ENCODE results near the gene MYO7B.
"Not testable (repeated sequence)": the region's sequence is repeated elsewhere in the genome, so short reads cannot be mapped to it uniquely, and the experiment has no call there.

MYO7B gene

GRCh38 chr2:127568128-127568527 lies 32.6 kb downstream of the MYO7B start:
- 83% methylated on average over 6 of the region's 6 CpGs for WGBS

DNA sequence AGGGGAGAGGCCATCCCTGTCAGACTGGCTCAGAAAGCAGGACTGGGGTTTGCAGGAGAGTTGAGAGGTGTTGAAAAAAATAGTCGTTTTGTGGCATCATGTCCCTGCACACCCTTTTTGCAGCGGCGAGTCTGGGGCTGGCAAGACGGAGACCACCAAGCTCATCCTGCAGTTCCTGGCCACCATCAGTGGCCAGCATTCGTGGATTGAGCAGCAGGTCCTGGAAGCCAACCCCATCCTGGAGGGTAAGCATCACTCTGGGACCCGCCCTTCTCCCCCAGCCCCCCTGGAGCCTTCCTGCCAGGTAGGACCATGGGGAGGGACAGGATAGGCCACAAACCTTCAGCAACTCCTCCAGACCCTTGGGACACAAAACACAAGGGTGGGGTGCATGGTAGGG lies 34.2 kb downstream of the MYO7B start:
- no peak for DNase-seq
- H3K4me2 ChIP-seq (ENCODE audit: low read length, poor library complexity, severe bottlenecking), result no peak overlapping the region
- no peak overlapping the region for H3K14ac ChIP-seq (ENCODE audit: low read length in 2 of 2)
- no peak overlapping the region for H3K23ac ChIP-seq (ENCODE audit: low read length in 2 of 2)
- 93% methylated on average over 5 of the region's 6 CpGs for WGBS
- no peak overlapping the region for H3K18ac ChIP-seq (ENCODE audit: low read depth in 1 of 2, low read length in 2 of 2)
- H3K36me3 ChIP-seq (ENCODE audit: control insufficient read depth in 1 of 2, insufficient read depth in 2 of 2, low read depth in 1 of 2, low read length in 2 of 2), result no peaks in the 10 kb centered on the region
- no peak overlapping the region for H2BK15ac ChIP-seq (ENCODE audit: low read depth, poor library complexity, severe bottlenecking)
- H3K9ac ChIP-seq (ENCODE audit: low read length), result peak overlapping the region; percentile 53
- H2AFZ ChIP-seq (ENCODE audit: low read depth, low read length), result no peak overlapping the region
- no peak overlapping the region for H2BK120ac ChIP-seq (ENCODE audit: low read depth, low read length)
- peaks cover 14 to 18% of the 10 kb centered on the region in 2 experiments for H3K27me3 ChIP-seq (ENCODE audit: control insufficient read depth in 1 of 2, insufficient read depth in 1 of 2, low read length in 2 of 2)
- no peaks in the 10 kb centered on the region for H3K79me1 ChIP-seq (replicated peaks; ENCODE audit: low read length, poor library complexity, severe bottlenecking)
- H2AK5ac ChIP-seq (ENCODE audit: low read length, severe bottlenecking), result no peak overlapping the region
- H2BK12ac ChIP-seq (ENCODE audit: low read length in 2 of 2), result no peak overlapping the region
- no peak overlapping the region for H4K91ac ChIP-seq (ENCODE audit: low read length)
- peaks cover 2% of the 10 kb centered on the region for H3K4me1 ChIP-seq (ENCODE audit: control insufficient read depth, insufficient read depth, low read depth, low read length)
- H3K4me3 ChIP-seq (ENCODE audit: insufficient read depth in 1 of 2, low read depth in 1 of 2, low read length in 2 of 2), result peak overlapping the region in 1 of 2 experiments; percentile 7
- no peak overlapping the region for H3K4ac ChIP-seq (ENCODE audit: low read depth in 1 of 2, low read length in 2 of 2)
- no peaks in the 10 kb centered on the region for H3K9me3 ChIP-seq (ENCODE audit: control insufficient read depth, low read length)
- H2BK5ac ChIP-seq (ENCODE audit: low read depth, low read length, poor library complexity, severe bottlenecking), result no peak overlapping the region
- no peak overlapping the region for H4K8ac ChIP-seq (ENCODE audit: low read length)
- no peak overlapping the region for H3K27ac ChIP-seq (ENCODE audit: low read length, poor library complexity, severe bottlenecking)

More at GRCh38 chr2:127568128-127568527, 32.6 kb downstream of the MYO7B start:
- no peak overlapping the region for H2AK5ac ChIP-seq (ENCODE audit: low read length, severe bottlenecking)
- H2BK12ac ChIP-seq (ENCODE audit: low read length in 2 of 2), result no peak overlapping the region
- no peak overlapping the region for H3K27ac ChIP-seq (ENCODE audit: low read length, poor library complexity, severe bottlenecking)
- H2BK120ac ChIP-seq (ENCODE audit: low read depth, low read length), result no peak overlapping the region
- H3K4me1 ChIP-seq (ENCODE audit: control insufficient read depth, insufficient read depth, low read depth, low read length), result peaks cover 2% of the 10 kb centered on the region
- H3K9me3 ChIP-seq (ENCODE audit: control insufficient read depth, low read length), result no peaks in the 10 kb centered on the region
- H3K4me3 ChIP-seq (ENCODE audit: insufficient read depth in 1 of 2, low read depth in 1 of 2, low read length in 2 of 2), result no peak overlapping the region
- H3K4me2 ChIP-seq (ENCODE audit: low read length, poor library complexity, severe bottlenecking), result no peak overlapping the region
- no peak for DNase-seq
- H2BK5ac ChIP-seq (ENCODE audit: low read depth, low read length, poor library complexity, severe bottlenecking), result no peak overlapping the region
- H4K8ac ChIP-seq (ENCODE audit: low read length), result no peak overlapping the region
- H2AFZ ChIP-seq (ENCODE audit: low read depth, low read length), result no peak overlapping the region
- H3K14ac ChIP-seq (ENCODE audit: low read length in 2 of 2), result no peak overlapping the region
- no peak overlapping the region for H3K9ac ChIP-seq (ENCODE audit: low read length)
- H3K36me3 ChIP-seq (ENCODE audit: control insufficient read depth in 1 of 2, insufficient read depth in 2 of 2, low read depth in 1 of 2, low read length in 2 of 2), result no peaks in the 10 kb centered on the region
- H3K27me3 ChIP-seq (ENCODE audit: control insufficient read depth in 1 of 2, insufficient read depth in 1 of 2, low read length in 2 of 2), result peaks cover 12 to 21% of the 10 kb centered on the region in 2 experiments
- no peak overlapping the region for H3K18ac ChIP-seq (ENCODE audit: low read depth in 1 of 2, low read length in 2 of 2)
- no peak overlapping the region for H3K4ac ChIP-seq (ENCODE audit: low read depth in 1 of 2, low read length in 2 of 2)
- H3K23ac ChIP-seq (ENCODE audit: low read length in 2 of 2), result no peak overlapping the region
- H4K91ac ChIP-seq (ENCODE audit: low read length), result no peak overlapping the region
- no peaks in the 10 kb centered on the region for H3K79me1 ChIP-seq (replicated peaks; ENCODE audit: low read length, poor library complexity, severe bottlenecking)
- H2BK15ac ChIP-seq (ENCODE audit: low read depth, poor library complexity, severe bottlenecking), result no peak overlapping the region

DNA sequence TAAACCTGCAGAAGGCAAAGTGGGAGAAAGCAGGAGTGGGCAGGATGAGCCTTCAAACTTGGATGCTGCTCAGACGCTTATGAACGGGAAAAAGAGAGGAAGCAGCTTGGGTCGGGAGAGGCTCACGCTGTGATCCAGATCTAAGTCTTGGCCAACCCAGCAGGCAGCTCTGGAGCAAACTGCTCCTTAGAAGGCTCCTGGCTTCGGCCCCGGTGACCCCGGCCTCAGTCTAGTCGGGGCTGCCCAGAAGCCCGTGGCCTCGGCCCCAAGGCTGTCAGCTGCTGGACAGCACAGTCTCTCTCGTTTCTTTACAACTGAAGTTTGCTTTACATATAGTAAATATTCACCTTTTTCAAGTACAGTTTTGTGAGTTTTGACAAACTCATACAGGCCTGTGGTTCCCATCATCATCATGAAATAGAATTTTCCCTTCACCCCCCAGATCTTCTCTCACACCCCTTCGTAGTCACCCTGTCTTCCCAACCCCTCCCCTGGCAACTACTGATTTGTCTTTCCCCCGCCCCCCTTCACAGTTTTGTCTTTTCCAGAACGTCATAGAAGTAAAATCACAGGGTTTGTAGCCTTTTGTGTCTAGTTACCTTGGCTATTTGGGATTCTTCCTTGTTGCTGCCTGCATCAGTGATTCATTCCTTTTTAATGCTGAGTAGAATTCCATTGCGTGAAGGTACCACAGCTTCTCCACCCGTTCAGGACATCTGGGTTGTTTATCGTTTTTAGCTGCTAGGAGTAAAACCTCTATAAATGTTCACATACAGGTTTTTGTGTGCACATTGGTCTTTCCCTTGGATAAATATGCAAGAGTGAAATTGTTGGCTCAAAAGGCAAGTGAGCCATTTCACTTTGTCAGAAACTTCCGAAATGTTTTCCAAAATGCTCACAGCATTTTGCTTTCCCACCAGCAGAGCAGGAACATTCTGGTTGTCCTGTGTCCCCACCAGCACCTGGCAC lies 35.1 kb downstream of the MYO7B start:
- H3K18ac ChIP-seq (ENCODE audit: low read depth in 1 of 2, low read length in 2 of 2), result no peak overlapping the region
- peaks cover 14 to 18% of the 10 kb centered on the region in 2 experiments for H3K27me3 ChIP-seq (ENCODE audit: control insufficient read depth in 1 of 2, insufficient read depth in 1 of 2, low read length in 2 of 2)
- no peak overlapping the region for H3K4ac ChIP-seq (ENCODE audit: low read depth in 1 of 2, low read length in 2 of 2)
- no peak overlapping the region for H3K23ac ChIP-seq (ENCODE audit: low read length in 2 of 2)
- no peak overlapping the region for H2AK5ac ChIP-seq (ENCODE audit: low read length, severe bottlenecking)
- H3K9me3 ChIP-seq (ENCODE audit: control insufficient read depth, low read length), result no peaks in the 10 kb centered on the region
- peak overlapping the region; percentile 53 for H3K9ac ChIP-seq (ENCODE audit: low read length)
- H2BK12ac ChIP-seq (ENCODE audit: low read length in 2 of 2), result no peak overlapping the region
- peak overlapping the region in 1 of 2 experiments; percentile 7 for H3K4me3 ChIP-seq (ENCODE audit: insufficient read depth in 1 of 2, low read depth in 1 of 2, low read length in 2 of 2)
- no peak overlapping the region for H2AFZ ChIP-seq (ENCODE audit: low read depth, low read length)
- DNase-seq, result no peak
- H2BK120ac ChIP-seq (ENCODE audit: low read depth, low read length), result no peak overlapping the region
- H4K91ac ChIP-seq (ENCODE audit: low read length), result no peak overlapping the region
- H2BK15ac ChIP-seq (ENCODE audit: low read depth, poor library complexity, severe bottlenecking), result no peak overlapping the region
- H2BK5ac ChIP-seq (ENCODE audit: low read depth, low read length, poor library complexity, severe bottlenecking), result no peak overlapping the region
- no peak overlapping the region for H3K27ac ChIP-seq (ENCODE audit: low read length, poor library complexity, severe bottlenecking)
- no peak overlapping the region for H3K14ac ChIP-seq (ENCODE audit: low read length in 2 of 2)
- H3K36me3 ChIP-seq (ENCODE audit: control insufficient read depth in 1 of 2, insufficient read depth in 2 of 2, low read depth in 1 of 2, low read length in 2 of 2), result no peaks in the 10 kb centered on the region
- peaks cover 2% of the 10 kb centered on the region for H3K4me1 ChIP-seq (ENCODE audit: control insufficient read depth, insufficient read depth, low read depth, low read length)
- H4K8ac ChIP-seq (ENCODE audit: low read length), result no peak overlapping the region
- H3K4me2 ChIP-seq (ENCODE audit: low read length, poor library complexity, severe bottlenecking), result no peak overlapping the region
- no peaks in the 10 kb centered on the region for H3K79me1 ChIP-seq (replicated peaks; ENCODE audit: low read length, poor library complexity, severe bottlenecking)
- WGBS, result 68% methylated on average over 15 of the region's 18 CpGs

DNA sequence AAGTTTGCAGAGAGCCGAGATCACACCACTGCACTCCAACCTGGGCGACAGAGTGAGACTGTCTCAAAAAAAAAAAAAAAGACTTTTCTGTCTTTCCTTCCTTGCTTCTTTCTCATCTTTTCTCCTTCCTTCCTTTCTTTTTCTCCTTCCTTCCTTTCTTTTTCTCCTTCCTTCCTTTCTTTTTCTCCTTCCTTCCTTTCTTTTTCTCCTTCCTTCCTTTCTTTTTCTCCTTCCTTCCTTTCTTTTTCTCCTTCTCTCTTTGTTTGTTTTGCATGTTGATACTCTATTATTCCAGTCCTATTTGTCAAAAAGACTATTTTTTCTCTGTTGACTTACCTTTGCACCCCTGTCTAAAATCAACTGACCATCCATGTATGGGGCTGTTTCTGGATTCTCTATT lies 36.9 kb downstream of the MYO7B start:
- not testable (repeated sequence) for H3K36me3 ChIP-seq (ENCODE audit: control insufficient read depth in 1 of 2, insufficient read depth in 2 of 2, low read depth in 1 of 2, low read length in 2 of 2)

More for the DNA sequence above, 36.9 kb downstream of the MYO7B start:
- H3K79me1 ChIP-seq (replicated peaks; ENCODE audit: low read length, poor library complexity, severe bottlenecking); H2AFZ ChIP-seq (ENCODE audit: low read depth, low read length); H4K8ac ChIP-seq (ENCODE audit: low read length); H2BK120ac ChIP-seq (ENCODE audit: low read depth, low read length); H3K23ac ChIP-seq (ENCODE audit: low read length in 2 of 2); H2BK12ac ChIP-seq (ENCODE audit: low read length in 2 of 2); H3K9me3 ChIP-seq (ENCODE audit: control insufficient read depth, low read length); H2BK15ac ChIP-seq (ENCODE audit: low read depth, poor library complexity, severe bottlenecking); H3K18ac ChIP-seq (ENCODE audit: low read depth in 1 of 2, low read length in 2 of 2); H2BK5ac ChIP-seq (ENCODE audit: low read depth, low read length, poor library complexity, severe bottlenecking); DNase-seq; H3K27ac ChIP-seq (ENCODE audit: low read length, poor library complexity, severe bottlenecking); H2AK5ac ChIP-seq (ENCODE audit: low read length, severe bottlenecking); H3K9ac ChIP-seq (ENCODE audit: low read length); H3K4me1 ChIP-seq (ENCODE audit: control insufficient read depth, insufficient read depth, low read depth, low read length); H3K4me2 ChIP-seq (ENCODE audit: low read length, poor library complexity, severe bottlenecking); H4K91ac ChIP-seq (ENCODE audit: low read length); H3K4me3 ChIP-seq (ENCODE audit: insufficient read depth in 1 of 2, low read depth in 1 of 2, low read length in 2 of 2); H3K14ac ChIP-seq (ENCODE audit: low read length in 2 of 2); H3K4ac ChIP-seq (ENCODE audit: low read depth in 1 of 2, low read length in 2 of 2): not testable (repeated sequence)
- WGBS, result 96% methylated on average over 2 of the region's 2 CpGs
- peaks cover 7 to 14% of the 10 kb centered on the region in 2 experiments for H3K27me3 ChIP-seq (ENCODE audit: control insufficient read depth in 1 of 2, insufficient read depth in 1 of 2, low read length in 2 of 2)

All from mesenchymal stem cell (in vitro differentiated cells and primary cell).